Measurements from ENCODE around the gene GPR37L1.

- no peak for TF ChIP-seq CTCF (IDR thresholded peaks at IDR 0.05)
- no peak for TF ChIP-seq POLR2A (IDR thresholded peaks at IDR 0.05)
Observed at GRCh38 chr1:202140833-202141232, 18.1 kb downstream of the GPR37L1 start.

All from thyroid gland (tissue), 4 donors.